ENCODE results near the gene CLASRP. TPM values are rescaled to one million over a fixed set of nuclear protein-coding genes. Genes with fewer than 3 reads are reported as not detected.

CLASRP gene, protein sequence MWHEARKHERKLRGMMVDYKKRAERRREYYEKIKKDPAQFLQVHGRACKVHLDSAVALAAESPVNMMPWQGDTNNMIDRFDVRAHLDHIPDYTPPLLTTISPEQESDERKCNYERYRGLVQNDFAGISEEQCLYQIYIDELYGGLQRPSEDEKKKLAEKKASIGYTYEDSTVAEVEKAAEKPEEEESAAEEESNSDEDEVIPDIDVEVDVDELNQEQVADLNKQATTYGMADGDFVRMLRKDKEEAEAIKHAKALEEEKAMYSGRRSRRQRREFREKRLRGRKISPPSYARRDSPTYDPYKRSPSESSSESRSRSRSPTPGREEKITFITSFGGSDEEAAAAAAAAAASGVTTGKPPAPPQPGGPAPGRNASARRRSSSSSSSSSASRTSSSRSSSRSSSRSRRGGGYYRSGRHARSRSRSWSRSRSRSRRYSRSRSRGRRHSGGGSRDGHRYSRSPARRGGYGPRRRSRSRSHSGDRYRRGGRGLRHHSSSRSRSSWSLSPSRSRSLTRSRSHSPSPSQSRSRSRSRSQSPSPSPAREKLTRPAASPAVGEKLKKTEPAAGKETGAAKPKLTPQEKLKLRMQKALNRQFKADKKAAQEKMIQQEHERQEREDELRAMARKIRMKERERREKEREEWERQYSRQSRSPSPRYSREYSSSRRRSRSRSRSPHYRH
- 10 to 100 TPM; 23.3 to 86.7 (median 44.0) TPM for total RNA-seq

GRCh38 chr19:45038931-45039893 is at the start of gene CLASRP:
Gene CLASRP (plus strand): TSS chr19:45039045. CDS start chr19:45040213, 1,168 bp downstream.
- TF ChIP-seq, protein P1, sequence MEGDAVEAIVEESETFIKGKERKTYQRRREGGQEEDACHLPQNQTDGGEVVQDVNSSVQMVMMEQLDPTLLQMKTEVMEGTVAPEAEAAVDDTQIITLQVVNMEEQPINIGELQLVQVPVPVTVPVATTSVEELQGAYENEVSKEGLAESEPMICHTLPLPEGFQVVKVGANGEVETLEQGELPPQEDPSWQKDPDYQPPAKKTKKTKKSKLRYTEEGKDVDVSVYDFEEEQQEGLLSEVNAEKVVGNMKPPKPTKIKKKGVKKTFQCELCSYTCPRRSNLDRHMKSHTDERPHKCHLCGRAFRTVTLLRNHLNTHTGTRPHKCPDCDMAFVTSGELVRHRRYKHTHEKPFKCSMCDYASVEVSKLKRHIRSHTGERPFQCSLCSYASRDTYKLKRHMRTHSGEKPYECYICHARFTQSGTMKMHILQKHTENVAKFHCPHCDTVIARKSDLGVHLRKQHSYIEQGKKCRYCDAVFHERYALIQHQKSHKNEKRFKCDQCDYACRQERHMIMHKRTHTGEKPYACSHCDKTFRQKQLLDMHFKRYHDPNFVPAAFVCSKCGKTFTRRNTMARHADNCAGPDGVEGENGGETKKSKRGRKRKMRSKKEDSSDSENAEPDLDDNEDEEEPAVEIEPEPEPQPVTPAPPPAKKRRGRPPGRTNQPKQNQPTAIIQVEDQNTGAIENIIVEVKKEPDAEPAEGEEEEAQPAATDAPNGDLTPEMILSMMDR (IDR thresholded peaks at IDR 0.05; ENCODE audit: low read depth): no peak

DNA sequence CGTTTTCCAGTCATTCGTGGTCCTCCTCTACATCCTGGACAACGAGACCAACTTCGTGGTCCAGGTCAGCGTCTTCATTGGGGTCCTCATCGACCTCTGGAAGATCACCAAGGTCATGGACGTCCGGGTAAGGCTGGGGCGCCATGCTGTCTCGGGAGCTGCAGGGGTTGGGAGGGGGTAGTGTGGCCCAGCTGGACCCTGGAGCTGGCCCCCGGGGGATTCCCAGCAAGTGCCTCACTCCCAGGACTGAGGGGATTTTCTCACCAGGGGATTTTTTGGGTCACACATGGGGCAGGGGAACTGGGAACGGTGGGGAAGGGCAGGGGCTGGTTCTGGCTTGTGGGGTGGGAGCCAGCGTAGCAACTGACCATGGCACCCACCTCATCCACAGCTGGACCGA is 48.4 kb upstream of the CLASRP start:
- TF ChIP-seq, protein P1 (IDR thresholded peaks at IDR 0.05; ENCODE audit: low read depth): no peak

DNA sequence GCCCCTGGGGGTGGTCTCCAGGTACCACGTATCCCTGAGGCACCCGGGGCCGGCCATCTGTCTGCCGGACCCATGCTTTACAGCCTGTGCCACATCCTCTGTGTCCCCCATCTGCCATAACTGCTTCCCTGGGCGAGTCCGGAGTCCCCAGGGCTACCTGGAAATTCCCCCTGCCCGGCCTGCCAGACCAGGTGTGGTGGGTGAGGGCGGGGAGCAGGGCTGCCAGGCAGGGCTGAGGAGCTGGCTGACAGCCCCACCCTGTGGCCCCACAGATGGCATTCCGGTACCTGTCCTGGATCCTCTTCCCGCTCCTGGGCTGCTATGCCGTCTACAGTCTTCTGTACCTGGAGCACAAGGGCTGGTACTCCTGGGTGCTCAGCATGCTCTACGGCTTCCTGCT is 47.9 kb upstream of the CLASRP start:
- TF ChIP-seq, protein P1 (IDR thresholded peaks at IDR 0.05; ENCODE audit: low read depth): no peak

DNA sequence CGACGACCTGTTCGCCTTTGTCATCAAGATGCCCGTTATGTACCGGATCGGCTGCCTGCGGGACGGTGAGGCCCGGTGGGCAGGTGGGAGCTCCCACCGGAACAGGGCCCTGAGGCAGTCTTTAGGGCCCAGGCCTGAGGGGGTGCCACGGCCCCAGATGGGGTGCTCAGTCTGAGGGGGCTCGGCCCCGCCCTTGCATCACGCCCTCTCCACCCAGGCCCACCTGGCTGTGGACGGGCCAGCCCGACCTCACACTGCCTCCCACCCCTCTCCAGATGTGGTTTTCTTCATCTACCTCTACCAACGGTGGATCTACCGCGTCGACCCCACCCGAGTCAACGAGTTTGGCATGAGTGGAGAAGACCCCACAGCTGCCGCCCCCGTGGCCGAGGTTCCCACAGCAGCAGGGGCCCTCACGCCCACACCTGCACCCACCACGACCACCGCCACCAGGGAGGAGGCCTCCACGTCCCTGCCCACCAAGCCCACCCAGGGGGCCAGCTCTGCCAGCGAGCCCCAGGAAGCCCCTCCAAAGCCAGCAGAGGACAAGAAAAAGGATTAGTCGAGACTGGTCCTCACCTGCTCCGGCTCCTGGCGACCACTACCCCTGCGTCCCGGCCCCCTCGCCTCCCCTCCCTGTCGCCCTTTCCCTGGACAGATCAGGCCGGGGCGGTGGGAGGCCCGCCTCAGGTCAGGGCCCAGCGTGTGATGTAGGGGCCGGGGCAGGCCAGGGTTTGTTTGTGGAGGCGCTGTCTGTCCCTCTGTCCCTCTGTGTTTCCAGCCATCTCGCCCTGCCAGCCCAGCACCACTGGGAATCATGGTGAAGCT is 46.3 kb upstream of the CLASRP start:
- TF ChIP-seq, protein P1 (IDR thresholded peaks at IDR 0.05; ENCODE audit: low read depth): no peak

GRCh38 chr19:44993526-44993925 is 45.3 kb upstream of the CLASRP start:
- TF ChIP-seq, protein P1 (IDR thresholded peaks at IDR 0.05; ENCODE audit: low read depth): no peak

- TF ChIP-seq, protein P1 (IDR thresholded peaks at IDR 0.05; ENCODE audit: low read depth): no peak
These were observed 44.8 kb upstream of the CLASRP start for GRCh38 chr19:44993926-44994537.
